Fibroblast of the aortic adventitia (primary cell): ENCODE results near the gene MAPK8IP2. TPM values are rescaled to one million over a fixed set of nuclear protein-coding genes. Genes with fewer than 3 reads are reported as not detected.

Source experiments
- DNase-seq: peaks from one replicate; pipeline ENCODE4 v3.0.0-alpha.2; 2010; ENCODE audit warnings: low read depth
- H3K4me3 ChIP-seq: 2 replicates; pipeline ENCODE4 v1.5.1; 2011; ENCODE audit warnings: low read depth, mild to moderate bottlenecking, control low read depth, low read length, moderate library complexity
- total RNA-seq: library from RNA; depleted of rRNA; stranded (reverse); fragments of >200 nt; gene quantifications from 2 replicates; pipeline ENCODE4 v1.2.3, GENCODE V29; 2012; ENCODE audit warnings: low replicate concordance
- TF ChIP-seq, protein P1 (sequence below): IDR thresholded peaks from 2 replicates; pipeline ENCODE4 v1.5.1; 2011; ENCODE audit warnings: mild to moderate bottlenecking, low read length, control low read depth, inconsistent platforms; ENCODE audit not compliant: insufficient read depth

Gene MAPK8IP2
- total RNA-seq, 1 donor, result 0.27 TPM

DNA sequence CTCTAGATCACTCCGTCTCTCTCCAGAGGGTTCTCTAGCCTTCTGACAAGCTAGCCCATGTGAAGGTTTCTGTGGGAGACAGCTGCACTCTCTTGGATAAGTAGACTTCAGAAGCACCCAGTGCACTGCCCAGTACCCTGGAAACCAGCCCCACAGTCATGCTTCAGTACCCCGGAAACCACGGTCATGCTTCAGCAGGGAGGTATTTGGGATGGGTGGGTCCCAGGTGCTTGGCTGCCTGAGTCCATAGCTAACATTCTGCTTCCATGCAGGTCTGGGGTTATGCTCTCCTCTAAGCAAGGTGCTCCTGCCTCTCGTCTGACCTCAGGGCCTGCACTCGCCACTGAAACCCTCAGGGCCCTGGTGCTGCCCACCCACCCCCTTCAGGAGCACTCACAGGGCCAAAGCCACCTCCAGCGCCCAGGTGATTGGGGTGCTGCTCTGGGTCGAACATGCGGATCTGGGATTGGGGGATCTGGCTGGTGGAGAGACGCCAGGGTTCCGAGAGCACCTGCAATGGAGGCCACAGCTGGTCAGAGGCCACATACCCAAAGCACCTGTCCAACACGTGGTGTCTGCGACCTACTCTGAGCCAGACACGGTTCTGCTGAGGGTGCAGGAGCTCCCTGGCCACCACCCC is 30.6 kb upstream of the MAPK8IP2 start:
- TF ChIP-seq, protein P1, sequence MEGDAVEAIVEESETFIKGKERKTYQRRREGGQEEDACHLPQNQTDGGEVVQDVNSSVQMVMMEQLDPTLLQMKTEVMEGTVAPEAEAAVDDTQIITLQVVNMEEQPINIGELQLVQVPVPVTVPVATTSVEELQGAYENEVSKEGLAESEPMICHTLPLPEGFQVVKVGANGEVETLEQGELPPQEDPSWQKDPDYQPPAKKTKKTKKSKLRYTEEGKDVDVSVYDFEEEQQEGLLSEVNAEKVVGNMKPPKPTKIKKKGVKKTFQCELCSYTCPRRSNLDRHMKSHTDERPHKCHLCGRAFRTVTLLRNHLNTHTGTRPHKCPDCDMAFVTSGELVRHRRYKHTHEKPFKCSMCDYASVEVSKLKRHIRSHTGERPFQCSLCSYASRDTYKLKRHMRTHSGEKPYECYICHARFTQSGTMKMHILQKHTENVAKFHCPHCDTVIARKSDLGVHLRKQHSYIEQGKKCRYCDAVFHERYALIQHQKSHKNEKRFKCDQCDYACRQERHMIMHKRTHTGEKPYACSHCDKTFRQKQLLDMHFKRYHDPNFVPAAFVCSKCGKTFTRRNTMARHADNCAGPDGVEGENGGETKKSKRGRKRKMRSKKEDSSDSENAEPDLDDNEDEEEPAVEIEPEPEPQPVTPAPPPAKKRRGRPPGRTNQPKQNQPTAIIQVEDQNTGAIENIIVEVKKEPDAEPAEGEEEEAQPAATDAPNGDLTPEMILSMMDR, result no peak
- DNase-seq, result no peak
- no peak overlapping the region for H3K4me3 ChIP-seq

DNA sequence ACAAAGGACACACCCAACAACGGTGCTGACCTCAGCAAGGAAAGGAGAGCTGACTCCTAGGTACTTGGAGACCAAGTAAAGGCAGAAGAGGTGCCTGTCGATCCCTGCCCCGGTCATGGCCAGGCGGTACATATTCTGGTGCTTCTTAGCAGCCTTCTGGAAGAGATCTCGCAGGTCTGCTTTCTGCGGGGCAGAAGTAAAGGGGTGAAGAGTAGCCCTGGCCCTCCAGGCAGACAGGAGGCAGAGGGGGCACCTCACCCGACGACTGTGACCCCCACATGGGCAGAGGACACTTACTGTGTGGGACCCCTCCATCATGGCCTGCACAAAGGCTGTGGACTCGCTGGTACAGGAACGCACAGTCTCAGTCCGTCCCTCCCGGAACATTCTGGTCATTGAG is 29.7 kb upstream of the MAPK8IP2 start:
- no peak overlapping the region for H3K4me3 ChIP-seq
- DNase-seq, result no peak
- TF ChIP-seq, protein P1, result no peak

DNA sequence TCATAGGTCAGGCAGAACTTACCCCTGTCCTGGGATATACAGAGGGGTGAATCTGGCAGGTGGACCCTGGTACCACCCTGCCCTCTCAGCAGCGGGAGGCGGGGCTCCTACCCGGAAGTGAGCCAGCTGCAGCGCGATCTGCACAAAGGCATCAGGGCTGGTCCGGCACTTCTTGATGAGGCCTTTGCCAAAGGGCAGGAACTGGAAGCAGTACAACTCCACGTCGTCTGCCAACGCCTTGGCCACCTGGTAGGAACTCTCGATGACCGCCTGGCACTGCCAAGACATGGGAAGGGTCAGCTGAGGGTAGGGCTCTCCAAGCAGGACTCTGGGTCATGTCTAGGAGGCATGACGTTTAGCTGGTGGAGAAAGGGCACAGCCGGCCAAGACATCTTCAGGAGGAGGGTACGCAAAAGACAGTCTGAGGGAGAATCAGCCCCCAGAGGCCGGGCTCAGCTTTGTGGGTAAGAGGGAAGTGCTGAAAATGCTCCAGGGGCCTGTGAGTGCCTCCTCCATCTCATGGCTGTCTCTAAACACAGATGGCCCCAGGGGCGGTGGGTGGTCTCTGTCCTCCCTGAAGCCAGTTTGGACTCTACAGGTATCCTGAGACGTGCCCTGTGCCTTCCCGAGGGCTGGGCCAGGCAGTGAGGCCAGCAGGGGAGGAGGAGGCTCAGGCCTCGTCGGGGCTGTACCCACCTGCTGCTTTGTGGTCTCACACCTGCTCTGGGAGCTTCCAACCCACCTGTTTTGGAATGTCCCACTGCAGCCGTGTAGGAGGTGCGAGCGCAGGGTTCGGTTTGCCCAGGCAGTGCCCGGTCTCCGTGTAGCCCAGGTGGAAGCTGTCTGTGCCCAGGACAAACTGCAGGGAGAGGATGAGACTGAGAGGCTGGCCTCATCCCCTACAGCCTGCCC is 29.1 kb upstream of the MAPK8IP2 start:
- H3K4me3 ChIP-seq, result no peak overlapping the region
- TF ChIP-seq, protein P1, result no peak
- no peak for DNase-seq

GRCh38 chr22:50572965-50573364 is 27.6 kb upstream of the MAPK8IP2 start:
- no peak for DNase-seq
- TF ChIP-seq, protein P1, result no peak

DNA sequence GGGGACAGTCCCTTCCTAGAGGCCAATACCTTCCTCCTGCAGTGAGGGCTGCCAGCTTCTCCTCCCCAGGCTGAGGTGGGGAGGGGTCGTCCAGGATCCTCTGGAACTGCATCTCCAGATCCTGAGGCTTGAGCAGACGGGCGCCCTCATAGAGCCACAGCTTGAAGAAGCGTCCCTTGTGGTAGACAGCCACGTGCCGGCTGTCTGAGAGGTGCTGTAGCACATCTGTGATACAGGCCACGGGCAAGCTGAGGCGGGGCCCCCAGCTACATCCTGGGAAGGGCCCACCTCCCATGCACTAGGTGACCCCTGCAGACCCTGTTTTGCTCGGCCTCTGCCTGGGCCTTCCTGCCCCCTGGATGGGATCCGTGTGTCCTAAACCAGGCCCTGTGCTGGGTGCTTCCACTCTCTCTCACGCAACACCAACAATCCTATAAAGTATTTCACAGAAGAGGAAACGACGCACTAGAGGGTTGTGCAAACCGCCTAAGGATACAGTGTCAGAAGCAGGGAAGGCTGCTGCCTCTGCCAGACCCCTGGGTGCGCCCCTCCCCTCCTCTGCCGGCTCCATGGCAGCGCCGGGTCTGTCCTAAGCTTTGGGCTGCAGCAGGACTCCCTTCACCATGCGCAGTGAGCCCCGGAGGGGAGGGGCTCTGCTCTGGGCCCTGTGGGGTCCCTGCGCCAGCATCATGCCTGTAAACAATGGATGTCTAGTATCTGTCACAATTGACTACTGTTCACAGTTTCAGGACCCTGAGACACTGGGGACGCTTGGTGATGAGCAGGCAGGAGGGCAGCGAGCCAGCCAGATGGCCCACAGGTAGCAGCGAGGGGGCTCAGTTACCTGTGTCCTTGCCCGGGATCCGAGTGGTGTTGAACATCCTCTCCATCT is 26.9 kb upstream of the MAPK8IP2 start:
- TF ChIP-seq, protein P1, result no peak
- no peak for DNase-seq

More at GRCh38 chr22:50572965-50573364, 27.6 kb upstream of the MAPK8IP2 start:
- no peak overlapping the region for H3K4me3 ChIP-seq

DNA sequence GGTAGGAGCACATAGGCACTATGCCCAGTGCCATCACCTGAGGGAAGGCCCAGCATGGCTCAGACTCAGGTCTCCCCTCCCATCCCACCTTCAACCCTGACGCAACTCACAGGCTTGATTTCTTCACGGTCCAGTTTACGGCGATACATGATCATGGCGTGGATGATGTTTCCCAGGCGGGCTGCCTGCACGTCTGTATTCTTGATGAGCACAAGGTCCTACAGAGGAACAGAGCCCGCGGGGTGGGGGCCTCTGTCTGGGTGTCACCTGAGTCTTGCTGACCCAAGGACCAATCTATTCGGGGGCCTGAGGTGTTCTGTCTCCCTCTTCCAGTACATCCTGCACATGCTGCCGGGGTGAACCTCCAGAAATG is 26.2 kb upstream of the MAPK8IP2 start:
- no peak for DNase-seq
- no peak overlapping the region for H3K4me3 ChIP-seq
- TF ChIP-seq, protein P1, result no peak

More for the DNA sequence above, 26.9 kb upstream of the MAPK8IP2 start:
- no peak overlapping the region for H3K4me3 ChIP-seq
